ENCODE measurements around the gene IL13. TPM values are rescaled to one million over a fixed set of nuclear protein-coding genes. Genes with fewer than 3 reads are reported as not detected.
"Not testable (repeated sequence)": the region's sequence is repeated elsewhere in the genome, so short reads cannot be mapped to it uniquely, and the experiment has no call there.

Gene IL13
- polyA plus RNA-seq (2012; ENCODE audit: insufficient read depth, insufficient read length) = not detected

- H3K4me3 ChIP-seq (ENCODE audit: low read length) = no peak within 1 kb of the TSS
- DNase-seq (ENCODE audit: low read depth, low spot score) = no peak
Measured at GRCh38 chr5:132657676-132658380, at the start of gene IL13. TSS of gene IL13 (plus strand) at chr5:132658173. CDS start at chr5:132658187, 14 bp downstream.

- H3K4me3 ChIP-seq (ENCODE audit: low read length) = no peak overlapping the region
- no peak for DNase-seq (ENCODE audit: low read depth, low spot score)
Measured at GRCh38 chr5:132611965-132612364, 46.0 kb upstream of the IL13 start.

GRCh38 chr5:132612846-132613245 is 45.1 kb upstream of the IL13 start:
- no peak for DNase-seq (ENCODE audit: low read depth, low spot score)
- no peak overlapping the region for H3K4me3 ChIP-seq (ENCODE audit: low read length)

GRCh38 chr5:132621699-132622098 is 36.3 kb upstream of the IL13 start:
- no peak overlapping the region for H3K4me3 ChIP-seq (ENCODE audit: low read length)
- no peak for DNase-seq (ENCODE audit: low read depth, low spot score)

- H3K4me3 ChIP-seq (ENCODE audit: low read length) = no peak overlapping the region
- no peak for DNase-seq (ENCODE audit: low read depth, low spot score)
Measured at GRCh38 chr5:132622608-132623007, 35.4 kb upstream of the IL13 start.

- H3K4me3 ChIP-seq (ENCODE audit: low read length) = no peak overlapping the region
- DNase-seq (ENCODE audit: low read depth, low spot score) = no peak
Measured at GRCh38 chr5:132627470-132627869, 30.5 kb upstream of the IL13 start.

- H3K4me3 ChIP-seq (ENCODE audit: low read length) = no peak overlapping the region
- DNase-seq (ENCODE audit: low read depth, low spot score) = no peak
Measured at GRCh38 chr5:132628814-132629213, 29.2 kb upstream of the IL13 start.

- no peak overlapping the region for H3K4me3 ChIP-seq (ENCODE audit: low read length)
- DNase-seq (ENCODE audit: low read depth, low spot score) = no peak
Measured at GRCh38 chr5:132629230-132629944, 28.6 kb upstream of the IL13 start.

GRCh38 chr5:132633587-132633986 is 24.4 kb upstream of the IL13 start:
- DNase-seq (ENCODE audit: low read depth, low spot score); H3K4me3 ChIP-seq (ENCODE audit: low read length): not testable (repeated sequence)

- no peak for DNase-seq (ENCODE audit: low read depth, low spot score)
- H3K4me3 ChIP-seq (ENCODE audit: low read length) = no peak overlapping the region
Measured at GRCh38 chr5:132635873-132636272, 22.1 kb upstream of the IL13 start.

- DNase-seq (ENCODE audit: low read depth, low spot score) = no peak
- no peak overlapping the region for H3K4me3 ChIP-seq (ENCODE audit: low read length)
Measured at GRCh38 chr5:132637241-132637640, 20.7 kb upstream of the IL13 start.

GRCh38 chr5:132639706-132640130 is 18.3 kb upstream of the IL13 start:
- peak; percentile 20 for DNase-seq (ENCODE audit: low read depth, low spot score)
- no peak overlapping the region for H3K4me3 ChIP-seq (ENCODE audit: low read length)

GRCh38 chr5:132640613-132641012 is 17.4 kb upstream of the IL13 start:
- DNase-seq (ENCODE audit: low read depth, low spot score) = no peak
- no peak overlapping the region for H3K4me3 ChIP-seq (ENCODE audit: low read length)

- H3K4me3 ChIP-seq (ENCODE audit: low read length) = no peak overlapping the region
Measured at GRCh38 chr5:132641241-132641723, 16.7 kb upstream of the IL13 start.

GRCh38 chr5:132641841-132642240 is 16.1 kb upstream of the IL13 start:
- DNase-seq (ENCODE audit: low read depth, low spot score) = no peak

More at GRCh38 chr5:132641241-132641723, 16.7 kb upstream of the IL13 start:
- DNase-seq (ENCODE audit: low read depth, low spot score) = no peak

GRCh38 chr5:132644177-132644576 is 13.8 kb upstream of the IL13 start:
- H3K4me3 ChIP-seq (ENCODE audit: low read length) = no peak overlapping the region
- DNase-seq (ENCODE audit: low read depth, low spot score) = no peak

More at GRCh38 chr5:132641841-132642240, 16.1 kb upstream of the IL13 start:
- no peak overlapping the region for H3K4me3 ChIP-seq (ENCODE audit: low read length)

GRCh38 chr5:132646583-132647266 is 11.2 kb upstream of the IL13 start:
- no peak for DNase-seq (ENCODE audit: low read depth, low spot score)
- no peak overlapping the region for H3K4me3 ChIP-seq (ENCODE audit: low read length)

- no peak for DNase-seq (ENCODE audit: low read depth, low spot score)
- no peak overlapping the region for H3K4me3 ChIP-seq (ENCODE audit: low read length)
Measured at GRCh38 chr5:132647473-132647872, 10.5 kb upstream of the IL13 start.

GRCh38 chr5:132648355-132648754 is 9.6 kb upstream of the IL13 start:
- no peak overlapping the region for H3K4me3 ChIP-seq (ENCODE audit: low read length)
- DNase-seq (ENCODE audit: low read depth, low spot score) = no peak

Measured in Jurkat, Clone E6-1 (cell line).